HL-60 (cell line): Measurements from ENCODE around the gene CCDC83.
A peak's percentile ranks its signal among the peaks of the same experiment; 100 is the strongest.
"Not testable (repeated sequence)": the region's sequence is repeated elsewhere in the genome, so short reads cannot be mapped to it uniquely, and the experiment has no call there.

ENCODE experiments used
- DNase-seq, 2 experiments: peaks; one replicate each; pipeline ENCODE4 v3.0.0-alpha.2; 2010 to 2020; ENCODE audit warnings: low read depth in 1 of 2, low spot score in 1 of 2
- H3K27ac ChIP-seq: fragments of 250-450 bp; sonication (Bioruptor Pico); replicated peaks from 2 replicates; pipeline ENCODE4 v1.5.1; 2020; ENCODE audit warnings: mild to moderate bottlenecking, moderate library complexity
- H3K27me3 ChIP-seq: fragments of 250-450 bp; sonication (Bioruptor Pico); 2 replicates; pipeline ENCODE4 v1.5.1; 2021; ENCODE audit warnings: mild to moderate bottlenecking, moderate library complexity; ENCODE audit not compliant: insufficient read depth, poor library complexity, severe bottlenecking
- H3K4me3 ChIP-seq: replicated peaks from 2 replicates; pipeline ENCODE4 v1.5.1; 2011; ENCODE audit warnings: mild to moderate bottlenecking, control low read depth, low read length; ENCODE audit not compliant: insufficient read depth
- CTCF ChIP-seq: IDR thresholded peaks from one replicate; pipeline ENCODE4 v1.5.1; 2011; ENCODE audit warnings: low read length, control low read depth, inconsistent platforms; ENCODE audit not compliant: insufficient read depth
- GABPA ChIP-seq: IDR thresholded peaks from 2 replicates; pipeline ENCODE4 v1.6.1; 2012; ENCODE audit warnings: low read depth
- POLR2AphosphoS5 ChIP-seq: IDR thresholded peaks from 2 replicates; pipeline ENCODE4 v1.6.1; 2012; ENCODE audit warnings: low read depth
- REST ChIP-seq: IDR thresholded peaks from 2 replicates; pipeline ENCODE4 v1.6.1; 2012; ENCODE audit warnings: low read depth; ENCODE audit not compliant: insufficient replicate concordance
- SPI1 ChIP-seq: IDR thresholded peaks from 2 replicates; pipeline ENCODE4 v1.6.1; 2012; ENCODE audit warnings: low read depth, mild to moderate bottlenecking, borderline replicate concordance

The CCDC83 gene

GRCh38 chr11:85950317-85951048, 95.3 kb downstream of the CCDC83 start:
- no peak for DNase-seq
- Histone ChIP-seq H3K27ac (no peak overlapping the region), H3K27me3 (no peaks in the 10 kb centered on the region), H3K4me3 (no peak overlapping the region)
- TF ChIP-seq POLR2AphosphoS5, result no peak
- no peak for TF ChIP-seq GABPA
- no peak for TF ChIP-seq REST
- no peak for TF ChIP-seq CTCF
- no peak for TF ChIP-seq SPI1

GRCh38 chr11:85951049-85951405, 95.8 kb downstream of the CCDC83 start:
- H3K27me3 ChIP-seq, result no peaks in the 10 kb centered on the region
- no peak overlapping the region for H3K4me3 ChIP-seq
- no peak for DNase-seq
- no peak overlapping the region for H3K27ac ChIP-seq
- TF ChIP-seq REST (no peak), POLR2AphosphoS5 (0 out of 2 replicates have a peak, but pooled peaks have one; percentile 41)

- DNase-seq, result no peak
- Histone ChIP-seq H3K4me3 (no peak overlapping the region), H3K27me3 (no peaks in the 10 kb centered on the region), H3K27ac (no peak overlapping the region)
- TF ChIP-seq SPI1 (no peak), GABPA (no peak)
These were observed 96.4 kb downstream of the CCDC83 start for GRCh38 chr11:85951428-85952107.

GRCh38 chr11:85952108-85952485, 96.9 kb downstream of the CCDC83 start:
- not testable (repeated sequence) for DNase-seq, H3K4me3 ChIP-seq, H3K27ac ChIP-seq, H3K27me3 ChIP-seq

- Histone ChIP-seq H3K4me3 (no peak overlapping the region), H3K27me3 (no peaks in the 10 kb centered on the region), H3K27ac (no peak overlapping the region)
- DNase-seq, result no peak
- no peak for TF ChIP-seq CTCF
- TF ChIP-seq SPI1, result no peak
- TF ChIP-seq REST, result no peak
- no peak for TF ChIP-seq GABPA
- 0 out of 2 replicates have a peak, but pooled peaks have one; percentile 6 for TF ChIP-seq POLR2AphosphoS5
These were observed 98.4 kb downstream of the CCDC83 start for GRCh38 chr11:85953491-85954143.
